GM12875 (cell line): ENCODE measurements around the gene ANTXRL.
A peak's percentile ranks its signal among the peaks of the same experiment; 100 is the strongest.
"Not testable (repeated sequence)": the region's sequence is repeated elsewhere in the genome, so short reads cannot be mapped to it uniquely, and the experiment has no call there.

ENCODE experiments used
- H3K4me3 ChIP-seq: one replicate; pipeline ENCODE4 v1.5.1; 2011; ENCODE audit warnings: low read depth, low read length, control low read depth
- CTCF ChIP-seq: IDR thresholded peaks from 2 replicates; pipeline ENCODE4 v1.5.1; 2011; ENCODE audit warnings: low read depth, mild to moderate bottlenecking, control low read depth, inconsistent platforms, low read length, moderate library complexity, borderline replicate concordance; ENCODE audit not compliant: insufficient read depth

ANTXRL gene

DNA sequence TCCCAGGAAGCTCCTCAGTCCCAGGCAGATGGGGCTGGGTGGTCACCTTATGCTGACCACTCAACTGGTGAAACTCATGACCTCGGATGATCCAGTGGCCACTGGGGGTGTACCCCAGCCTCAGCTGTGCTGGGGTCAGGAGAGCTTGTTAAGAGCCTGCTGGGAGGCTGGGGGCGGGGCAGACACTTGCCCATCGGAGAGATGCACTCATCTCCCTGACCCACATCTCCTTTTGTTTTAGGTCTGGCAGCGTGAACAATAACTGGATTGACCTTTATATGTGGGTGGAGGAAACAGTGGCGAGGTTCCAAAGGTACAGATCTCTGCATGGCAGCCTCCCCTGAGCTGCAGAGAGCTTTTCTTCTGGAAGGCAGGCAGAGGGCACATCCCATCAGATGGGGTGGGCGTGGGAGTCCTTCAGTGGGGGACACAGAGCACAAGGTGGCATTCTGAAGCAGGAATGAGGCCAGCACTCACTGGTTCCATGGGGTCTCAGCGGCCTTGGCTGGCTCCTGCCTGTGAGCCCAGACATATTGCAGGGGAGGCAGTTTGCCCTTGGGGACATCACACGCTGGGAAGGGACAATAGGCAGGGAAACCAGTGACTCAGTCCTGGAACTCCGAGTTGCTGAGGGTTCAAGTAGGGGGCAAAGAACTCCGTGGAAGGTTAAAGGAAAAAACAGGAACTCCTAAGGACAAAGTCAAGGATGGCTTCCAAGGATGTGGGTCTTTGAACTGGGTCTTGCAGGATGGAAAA, 5.2 kb downstream of the ANTXRL start:
- no peak for TF ChIP-seq CTCF
- H3K4me3 ChIP-seq, result no peak overlapping the region

- TF ChIP-seq CTCF, result no peak
- no peak overlapping the region for H3K4me3 ChIP-seq
Measured at GRCh38 chr10:46292573-46293023, 5.8 kb downstream of the ANTXRL start.

DNA sequence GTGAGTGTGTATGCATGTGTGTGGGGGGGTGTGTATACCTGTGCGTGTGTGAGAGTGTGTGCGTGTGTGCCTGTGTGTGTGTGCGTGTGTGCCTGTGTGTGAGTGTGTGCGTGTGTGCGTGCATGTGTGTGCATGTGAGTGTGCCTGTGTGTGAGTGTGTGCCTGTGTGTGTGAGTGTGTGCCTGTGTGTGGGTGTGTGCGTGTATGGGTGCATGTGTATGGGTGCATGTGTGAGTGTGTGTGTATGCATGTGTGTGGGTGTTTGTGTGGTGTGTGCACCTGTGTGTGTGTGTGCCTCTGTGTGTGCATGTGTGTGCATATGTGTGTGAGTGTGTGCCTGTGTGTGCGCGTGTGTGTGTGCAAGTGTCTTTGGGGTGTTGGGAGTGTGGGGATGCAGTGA, 6.4 kb downstream of the ANTXRL start:
- H3K4me3 ChIP-seq, result no peak overlapping the region
- TF ChIP-seq CTCF, result no peak

- no peak overlapping the region for H3K4me3 ChIP-seq
- TF ChIP-seq CTCF, result 0 out of 2 replicates have a peak, but pooled peaks have one; percentile 4
Measured at GRCh38 chr10:46293832-46294640, 7.2 kb downstream of the ANTXRL start.

GRCh38 chr10:46294641-46295220, 7.9 kb downstream of the ANTXRL start:
- H3K4me3 ChIP-seq, result no peak overlapping the region
- no peak for TF ChIP-seq CTCF

- H3K4me3 ChIP-seq, result not testable (repeated sequence)
Measured at GRCh38 chr10:46295350-46296010, 8.7 kb downstream of the ANTXRL start.

DNA sequence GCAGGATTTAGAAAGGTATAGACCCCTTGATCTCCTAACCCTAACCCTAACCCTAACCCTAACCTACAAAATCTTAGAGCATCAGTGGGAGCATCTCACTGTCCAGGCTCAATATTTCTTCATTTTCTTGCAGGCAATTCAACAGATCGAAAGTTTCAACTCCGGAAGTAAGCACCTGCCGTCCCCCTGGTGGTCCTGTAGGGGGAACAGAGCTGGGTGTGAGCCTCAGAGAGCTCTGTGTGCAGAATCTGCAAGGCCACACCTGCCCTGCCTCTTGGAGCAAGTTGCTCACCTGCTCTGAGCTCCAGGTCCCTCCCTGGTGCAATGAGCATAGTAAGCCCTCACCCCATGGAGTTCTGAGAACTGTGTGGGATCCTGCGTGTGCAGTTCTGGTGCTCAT, 9.3 kb downstream of the ANTXRL start:
- TF ChIP-seq CTCF, result peak; percentile 7; the same call in 1 of the 2 replicates
- not testable (repeated sequence) for H3K4me3 ChIP-seq
